ENCODE measurements around the gene ORM2. TPM values are rescaled to one million over a fixed set of nuclear protein-coding genes. Genes with fewer than 3 reads are reported as not detected.

ORM2 gene
- total and polyA plus RNA-seq, 2 donors (not counting 1 experiment from before 2014, with no cell fraction given), result not detected

GRCh38 chr9:114283551-114284111, 46.0 kb upstream of the ORM2 start:
- H3K4me2 ChIP-seq (replicated peaks; ENCODE audit: low read depth, low read length, poor library complexity, severe bottlenecking), result no peak overlapping the region
- no peaks in the 10 kb centered on the region for H3K9me3 Mint-ChIP-seq (ENCODE audit: insufficient read depth)
- no peak overlapping the region for H3K4me3 Mint-ChIP-seq
- H3K27ac Mint-ChIP-seq, result no peak overlapping the region
- no peaks in the 10 kb centered on the region for H3K4me1 Mint-ChIP-seq
- no peaks in the 10 kb centered on the region for H3K9me3 ChIP-seq (ENCODE audit: control extremely low read depth in 1 of 3, control insufficient read depth in 2 of 3, insufficient read depth in 1 of 3, low read length in 2 of 3)
- no peak for DNase-seq
- H2AFZ ChIP-seq (ENCODE audit: insufficient read depth, low read depth, low read length, poor library complexity, severe bottlenecking), result no peak overlapping the region
- no peaks in the 10 kb centered on the region for H3K4me1 ChIP-seq (ENCODE audit: control insufficient read depth in 2 of 2, insufficient read depth in 2 of 2, low read length in 2 of 2)
- no peak for ATAC-seq (ENCODE audit: low read depth)
- H3K27ac ChIP-seq (ENCODE audit: low read length in 2 of 2), result no peak overlapping the region
- CTCF ChIA-PET, result no interaction called here
- H3K4me3 ChIP-seq (ENCODE audit: control extremely low read depth in 1 of 5, extremely low read depth in 1 of 5, insufficient read depth in 1 of 5, low read depth in 2 of 5, low read length in 4 of 5), result no peak overlapping the region
- H3K9ac ChIP-seq (ENCODE audit: low read length), result no peak overlapping the region
- intact Hi-C loops (cut with micrococcal nuclease), result no loop called here
- no peaks in the 10 kb centered on the region for H3K36me3 ChIP-seq (replicated peaks in 1 of 2; ENCODE audit: control extremely low read depth in 1 of 2, control insufficient read depth in 1 of 2, extremely low read depth in 1 of 2, insufficient read depth in 2 of 2, low read length in 1 of 2)
- WGBS (ENCODE audit: insufficient coverage), result 90% methylated on average over 9 of the region's 14 CpGs
- TF ChIP-seq CTCF (IDR thresholded peaks at IDR 0.05) (no peak), EZH2 (IDR thresholded peaks at IDR 0.05; ENCODE audit: borderline replicate concordance, insufficient read depth, low read depth, low read length, poor library complexity, severe bottlenecking) (no peak)
- H3K27me3 ChIP-seq (replicated peaks in 1 of 4; ENCODE audit: control extremely low read depth in 1 of 4, control insufficient read depth in 3 of 4, insufficient read depth in 4 of 4, low read length in 3 of 4), result no peaks in the 10 kb centered on the region
- no peaks in the 10 kb centered on the region for H3K79me2 ChIP-seq (ENCODE audit: control insufficient read depth, insufficient read depth, low read length)
- H3K27me3 Mint-ChIP-seq, result peaks cover 6% of the 10 kb centered on the region
- H4K20me1 ChIP-seq (ENCODE audit: control insufficient read depth, insufficient read depth, low read length, poor library complexity, severe bottlenecking), result no peaks in the 10 kb centered on the region
- POLR2A ChIA-PET, result interaction anchor here (0.6 kb wide), 1 partner anchor 479 kb away, joined by 3 read pairs; no protein-coding TSS in a partner anchor

- H3K9me3 ChIP-seq (ENCODE audit: control extremely low read depth in 1 of 3, control insufficient read depth in 2 of 3, insufficient read depth in 1 of 3, low read length in 2 of 3), result no peaks in the 10 kb centered on the region
- Mint-ChIP-seq H3K4me3 (no peak overlapping the region), H3K27me3 (peaks cover 6% of the 10 kb centered on the region), H3K9me3 (ENCODE audit: insufficient read depth) (no peaks in the 10 kb centered on the region), H3K4me1 (no peaks in the 10 kb centered on the region), H3K27ac (no peak overlapping the region)
- no peak overlapping the region for H3K4me2 ChIP-seq (replicated peaks; ENCODE audit: low read depth, low read length, poor library complexity, severe bottlenecking)
- H3K4me1 ChIP-seq (ENCODE audit: control insufficient read depth in 2 of 2, insufficient read depth in 2 of 2, low read length in 2 of 2), result no peaks in the 10 kb centered on the region
- ChIA-PET CTCF (no interaction called here), POLR2A (interaction anchor here (0.6 kb wide), 1 partner anchor 480 kb away, joined by 3 read pairs; no protein-coding TSS in a partner anchor)
- no peak overlapping the region for H3K27ac ChIP-seq (ENCODE audit: low read length in 2 of 2)
- intact Hi-C loops (cut with micrococcal nuclease), result no loop called here
- no peak for ATAC-seq (ENCODE audit: low read depth)
- H3K36me3 ChIP-seq (replicated peaks in 1 of 2; ENCODE audit: control extremely low read depth in 1 of 2, control insufficient read depth in 1 of 2, extremely low read depth in 1 of 2, insufficient read depth in 2 of 2, low read length in 1 of 2), result no peaks in the 10 kb centered on the region
- H3K79me2 ChIP-seq (ENCODE audit: control insufficient read depth, insufficient read depth, low read length), result no peaks in the 10 kb centered on the region
- H2AFZ ChIP-seq (ENCODE audit: insufficient read depth, low read depth, low read length, poor library complexity, severe bottlenecking), result no peak overlapping the region
- DNase-seq, result no peak
- H3K9ac ChIP-seq (ENCODE audit: low read length), result no peak overlapping the region
- WGBS (ENCODE audit: insufficient coverage), result 85% methylated on average over 11 of the region's 11 CpGs
- TF ChIP-seq EZH2 (IDR thresholded peaks at IDR 0.05; ENCODE audit: borderline replicate concordance, insufficient read depth, low read depth, low read length, poor library complexity, severe bottlenecking) (no peak), CTCF (IDR thresholded peaks at IDR 0.05) (no peak)
- H4K20me1 ChIP-seq (ENCODE audit: control insufficient read depth, insufficient read depth, low read length, poor library complexity, severe bottlenecking), result no peaks in the 10 kb centered on the region
- H3K4me3 ChIP-seq (ENCODE audit: control extremely low read depth in 1 of 5, extremely low read depth in 1 of 5, insufficient read depth in 1 of 5, low read depth in 2 of 5, low read length in 4 of 5), result no peak overlapping the region
- no peaks in the 10 kb centered on the region for H3K27me3 ChIP-seq (replicated peaks in 1 of 4; ENCODE audit: control extremely low read depth in 1 of 4, control insufficient read depth in 3 of 4, insufficient read depth in 4 of 4, low read length in 3 of 4)
Measured at GRCh38 chr9:114284316-114285060, 45.2 kb upstream of the ORM2 start.
